Nephron progenitor cell (in vitro differentiated cells): Measurements from ENCODE around the gene ADARB2.

Experiments
- DNase-seq: peaks from one replicate; pipeline ENCODE4 v3.0.0; 2021
- H3K27ac Mint-ChIP-seq: 2 replicates; pipeline ENCODE4 v1.8.0; 2021; ENCODE audit warnings: mild to moderate bottlenecking, moderate library complexity, mixed read lengths
- H3K27me3 Mint-ChIP-seq: 2 replicates; pipeline ENCODE4 v1.8.0; 2021; ENCODE audit warnings: mild to moderate bottlenecking, low read depth, mixed read lengths; ENCODE audit not compliant: poor library complexity
- H3K36me3 Mint-ChIP-seq: 2 replicates; pipeline ENCODE4 v1.8.0; 2021; ENCODE audit warnings: low read depth, mixed read lengths
- H3K4me1 Mint-ChIP-seq: 2 replicates; pipeline ENCODE4 v1.8.0; 2021; ENCODE audit warnings: mixed read lengths
- H3K4me3 Mint-ChIP-seq: 2 replicates; pipeline ENCODE4 v1.8.0; 2021; ENCODE audit warnings: mild to moderate bottlenecking, moderate library complexity, mixed read lengths
- H3K9me3 Mint-ChIP-seq: 2 replicates; pipeline ENCODE4 v1.8.0; 2021; ENCODE audit warnings: mild to moderate bottlenecking, moderate library complexity, mixed read lengths
- CTCF ChIP-seq: fragments of 200-600 bp; sonication (generic); IDR thresholded peaks from 2 replicates; pipeline ENCODE4 v1.5.0; 2021; ENCODE audit warnings: antibody characterized with exemption

ADARB2 gene

GRCh38 chr10:1293157-1293556 is 444.2 kb downstream of the ADARB2 start:
- Mint-ChIP-seq H3K9me3 (no peaks in the 10 kb centered on the region), H3K4me3 (peak overlapping the region; percentile 61), H3K27me3 (peaks cover 5% of the 10 kb centered on the region), H3K36me3 (no peaks in the 10 kb centered on the region), H3K4me1 (peaks cover 83% of the 10 kb centered on the region), H3K27ac (peak overlapping the region; percentile 90)
- TF ChIP-seq CTCF, result no peak
- DNase-seq, result no peak

DNA sequence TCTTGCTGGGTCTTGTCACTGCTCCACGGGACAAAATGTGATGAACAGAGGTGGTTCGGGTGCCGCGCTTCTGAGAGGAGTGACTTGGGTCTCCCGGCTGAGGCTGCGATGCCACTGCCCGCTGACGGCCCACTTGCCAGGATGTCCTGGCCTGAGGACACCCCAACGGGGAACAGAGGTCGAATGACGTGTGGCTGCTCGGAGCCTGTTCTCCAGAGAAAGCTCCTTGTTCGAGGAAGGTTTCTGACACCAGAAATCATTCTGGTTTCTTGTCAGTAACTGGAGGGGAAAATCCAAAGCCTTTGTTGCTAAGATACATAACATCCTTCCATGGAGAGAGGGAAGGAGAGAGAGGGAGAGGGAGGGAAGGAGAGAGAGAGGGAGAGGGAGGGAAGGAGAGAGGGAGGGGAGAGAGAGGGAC is 444.7 kb downstream of the ADARB2 start:
- DNase-seq, result no peak
- TF ChIP-seq CTCF, result no peak
- Mint-ChIP-seq H3K4me1 (peaks cover 83% of the 10 kb centered on the region), H3K36me3 (no peaks in the 10 kb centered on the region), H3K27ac (peak overlapping the region; percentile 98), H3K9me3 (no peaks in the 10 kb centered on the region), H3K4me3 (peak overlapping the region; percentile 62), H3K27me3 (peaks cover 5% of the 10 kb centered on the region)

DNA sequence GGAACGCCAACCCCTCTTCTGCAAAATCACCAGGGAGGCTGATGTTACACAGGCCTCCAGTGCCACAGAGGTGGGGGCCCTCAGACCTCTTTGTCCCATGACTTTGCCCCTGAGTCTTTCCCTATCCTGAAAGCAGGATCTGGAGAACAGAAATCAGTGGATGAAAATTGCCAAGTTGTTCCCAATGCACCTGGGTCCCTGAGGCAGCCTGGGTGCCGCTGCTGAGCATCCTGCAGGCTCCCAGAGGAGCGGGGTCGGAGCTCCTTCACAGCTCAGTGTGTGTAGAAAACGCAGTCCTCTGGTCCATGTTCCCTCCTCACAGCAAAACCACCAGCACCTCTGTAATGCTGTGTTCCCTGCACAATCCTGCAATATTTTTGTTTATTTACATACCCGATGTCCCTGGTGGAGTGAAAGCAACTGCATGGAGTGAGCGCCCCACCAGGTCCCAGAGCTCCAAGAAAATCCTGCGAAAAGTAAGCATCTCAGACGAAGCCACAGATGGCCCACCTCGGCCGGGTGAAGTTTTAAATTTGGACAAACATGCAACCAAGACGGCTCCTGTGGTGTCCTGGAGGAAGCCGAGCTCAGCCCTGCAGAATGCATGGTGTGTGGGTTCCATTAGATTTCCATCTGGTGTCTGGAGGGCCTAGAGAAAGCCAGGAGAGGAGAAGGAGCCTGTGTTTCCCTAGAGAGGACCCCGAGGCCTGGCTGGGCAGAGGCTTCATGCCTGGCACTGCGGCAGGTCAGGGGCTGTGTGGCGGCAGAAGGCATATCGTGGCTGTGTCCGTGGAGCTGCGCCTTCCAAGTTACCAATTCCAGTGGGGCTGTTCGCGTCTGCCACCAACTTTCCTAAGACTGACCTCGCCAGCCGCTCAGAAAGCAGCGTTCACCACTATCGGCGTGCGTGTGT is 445.9 kb downstream of the ADARB2 start:
- no peak for DNase-seq
- TF ChIP-seq CTCF, result no peak
- Mint-ChIP-seq H3K9me3 (no peaks in the 10 kb centered on the region), H3K27me3 (peaks cover 9% of the 10 kb centered on the region), H3K36me3 (no peaks in the 10 kb centered on the region), H3K4me3 (no peak overlapping the region), H3K4me1 (peaks cover 76% of the 10 kb centered on the region), H3K27ac (peak overlapping the region; percentile 86)

DNA sequence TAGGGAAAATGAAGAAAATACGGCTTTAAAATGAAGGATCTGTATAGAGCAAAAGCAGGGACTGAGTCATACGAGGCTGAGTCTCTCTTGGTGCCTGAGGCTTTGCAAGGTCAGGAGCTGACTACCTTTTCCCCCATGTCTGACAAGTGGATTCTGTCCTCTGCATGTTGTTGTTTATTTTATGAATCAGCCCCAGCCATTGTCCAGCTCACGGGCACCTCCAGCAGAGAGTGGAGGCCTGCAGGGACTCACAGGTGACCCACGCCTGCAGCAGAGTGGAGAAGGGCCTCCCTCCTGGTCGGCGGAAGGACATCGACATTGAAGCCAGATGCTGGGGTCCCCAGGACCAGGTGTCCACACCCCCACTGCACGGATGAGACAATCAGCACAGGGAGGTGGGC is 447.3 kb downstream of the ADARB2 start:
- Mint-ChIP-seq H3K4me3 (no peak overlapping the region), H3K27me3 (peaks cover 9% of the 10 kb centered on the region), H3K27ac (peak overlapping the region; percentile 66), H3K4me1 (peaks cover 66% of the 10 kb centered on the region), H3K9me3 (no peaks in the 10 kb centered on the region), H3K36me3 (no peaks in the 10 kb centered on the region)
- no peak for DNase-seq
- TF ChIP-seq CTCF, result no peak

DNA sequence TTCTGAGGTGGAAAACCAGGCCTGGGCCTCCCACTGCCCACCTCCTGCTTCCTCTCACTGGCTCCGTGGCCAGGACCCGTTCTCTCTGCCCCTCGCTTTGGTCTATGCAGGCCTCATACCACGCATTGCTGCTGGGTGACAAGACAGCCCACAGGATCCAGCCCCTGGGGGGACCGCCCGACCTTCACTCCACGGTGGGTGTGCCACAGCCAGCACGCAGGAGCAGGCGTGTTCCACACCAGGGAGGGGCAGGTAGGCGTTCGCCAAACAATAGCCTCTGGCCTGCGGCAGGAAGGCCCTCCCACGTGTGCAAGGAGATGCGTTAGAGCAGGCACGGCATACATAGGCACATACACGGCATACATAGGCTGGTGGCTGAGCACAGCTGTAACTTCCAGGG is 447.7 kb downstream of the ADARB2 start:
- Mint-ChIP-seq H3K27me3 (peaks cover 9% of the 10 kb centered on the region), H3K9me3 (no peaks in the 10 kb centered on the region), H3K27ac (peak overlapping the region; percentile 66)

More for the DNA sequence above, 447.7 kb downstream of the ADARB2 start:
- Mint-ChIP-seq H3K4me1 (peaks cover 61% of the 10 kb centered on the region), H3K4me3 (no peak overlapping the region), H3K36me3 (no peaks in the 10 kb centered on the region)
- DNase-seq, result no peak
- TF ChIP-seq CTCF, result no peak
